GM18867 (cell line): ENCODE results near the gene AFAP1L1.
"Not testable (repeated sequence)": the region's sequence is repeated elsewhere in the genome, so short reads cannot be mapped to it uniquely, and the experiment has no call there.

Source experiments
- ATAC-seq: cut with Tn5 transposase; IDR thresholded peaks from one replicate; pipeline ENCODE4 v1.9.1; 2021; ENCODE audit warnings: mild to moderate bottlenecking, moderate library complexity; ENCODE audit not compliant: unreplicated experiment

The AFAP1L1 gene

GRCh38 chr5:149386166-149386565 lies 114.5 kb downstream of the AFAP1L1 start:
- no peak for ATAC-seq

- ATAC-seq: no peak
Observed at GRCh38 chr5:149387081-149387631, 115.5 kb downstream of the AFAP1L1 start.

GRCh38 chr5:149387982-149388381 lies 116.3 kb downstream of the AFAP1L1 start:
- ATAC-seq: no peak

- no peak for ATAC-seq
Observed at GRCh38 chr5:149388498-149389190, 117.0 kb downstream of the AFAP1L1 start.

- no peak for ATAC-seq
Observed at GRCh38 chr5:149389552-149390495, 118.2 kb downstream of the AFAP1L1 start.

- not testable (repeated sequence) for ATAC-seq
Observed at GRCh38 chr5:149391076-149391475, 119.4 kb downstream of the AFAP1L1 start.
